ENCODE measurements around the gene PSG7. TPM values are rescaled to one million over a fixed set of nuclear protein-coding genes. Genes with fewer than 3 reads are reported as not detected.
"Not testable (repeated sequence)": the region's sequence is repeated elsewhere in the genome, so short reads cannot be mapped to it uniquely, and the experiment has no call there.

Gene PSG7
- not detected for polyA plus RNA-seq (2012; ENCODE audit: insufficient read depth, insufficient read length)

DNA sequence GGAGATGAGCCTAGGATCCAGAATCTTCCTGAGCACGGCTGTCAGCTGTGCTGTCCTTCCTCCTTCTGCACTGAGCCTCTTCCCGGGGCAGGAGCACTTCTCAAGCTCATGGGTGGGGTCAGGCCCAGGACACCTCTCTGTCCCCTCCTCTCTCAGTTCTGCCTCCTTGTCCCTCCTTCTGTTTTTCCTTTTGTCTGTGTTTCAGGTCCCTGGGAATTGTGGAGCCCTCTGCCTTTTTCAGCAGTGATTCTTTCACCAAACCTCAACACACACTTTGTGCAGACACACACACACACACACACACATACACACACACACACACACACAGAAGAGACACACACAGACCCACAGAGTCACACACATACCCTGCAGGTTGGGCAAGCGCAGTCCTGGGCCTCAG lies at the start of gene PSG7:
Gene PSG7, minus strand, starts transcription at position 101 of the 400 bp plus-strand sequence. CDS start 131 bp downstream, outside the sequence.
- H3K4me3 ChIP-seq (ENCODE audit: low read length); DNase-seq (ENCODE audit: low read depth, low spot score): not testable (repeated sequence)

DNA sequence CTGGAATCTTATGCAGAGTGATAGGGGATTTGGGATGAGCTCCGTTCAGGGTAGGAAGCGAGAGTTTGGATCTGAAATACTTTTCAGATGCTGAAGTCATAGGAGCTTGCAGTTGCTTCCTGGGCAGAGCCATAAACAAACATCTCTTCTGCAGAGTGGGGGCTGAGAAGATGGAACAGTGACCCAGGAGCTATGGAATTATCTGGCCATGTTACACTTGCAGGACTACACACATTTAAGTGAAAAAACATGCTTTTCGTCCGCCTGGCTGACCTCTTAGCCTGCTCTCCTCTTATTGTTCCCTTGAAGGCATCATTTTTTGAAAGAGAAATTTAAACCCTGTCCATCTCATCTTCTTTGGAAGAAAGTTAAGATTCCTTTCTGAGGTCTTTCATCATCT lies 48.6 kb upstream of the PSG7 start:
- DNase-seq (ENCODE audit: low read depth, low spot score): no peak
- H3K4me3 ChIP-seq (ENCODE audit: low read length): no peak overlapping the region

DNA sequence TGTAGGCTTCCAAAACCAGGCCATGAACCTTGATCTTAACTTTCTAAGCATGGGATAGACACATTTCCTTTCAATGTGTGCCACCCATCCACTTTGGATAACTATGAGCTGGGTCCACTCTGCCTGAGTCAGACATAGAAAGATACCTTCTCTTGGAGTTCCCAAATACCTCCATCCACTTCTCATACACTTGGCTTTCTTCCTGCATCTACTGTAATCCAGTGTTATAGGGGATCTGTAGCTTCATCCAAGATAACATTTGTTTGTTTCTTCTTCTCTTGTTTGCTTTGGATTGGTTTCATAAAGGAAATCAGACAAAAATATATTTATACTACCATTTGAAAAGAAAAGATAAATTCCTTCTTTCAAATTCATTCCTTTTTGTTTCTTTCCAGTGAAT lies 45.1 kb upstream of the PSG7 start:
- not testable (repeated sequence) for DNase-seq (ENCODE audit: low read depth, low spot score); H3K4me3 ChIP-seq (ENCODE audit: low read length)

GRCh38 chr19:42971451-42971850 lies 34.4 kb upstream of the PSG7 start:
- not testable (repeated sequence) for DNase-seq (ENCODE audit: low read depth, low spot score); H3K4me3 ChIP-seq (ENCODE audit: low read length)

DNA sequence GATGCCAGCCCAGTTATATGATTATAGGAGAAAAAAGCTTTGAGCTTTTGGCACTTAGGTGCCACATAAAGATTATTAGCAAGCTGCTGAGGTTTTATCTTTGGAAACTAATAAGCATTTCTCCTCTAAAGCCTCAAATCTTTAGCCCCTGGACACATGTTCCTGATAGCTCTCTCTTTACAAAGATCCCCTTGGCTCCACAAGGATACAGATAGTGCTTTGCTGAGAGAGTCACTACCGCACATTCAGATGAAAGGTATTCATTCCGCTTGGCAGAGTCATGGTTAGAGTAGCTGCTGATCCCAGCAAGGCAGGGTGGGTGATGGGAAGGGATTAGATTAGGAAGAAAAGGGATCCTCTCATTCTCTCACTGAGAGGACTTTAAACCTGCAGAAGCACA lies 28.2 kb upstream of the PSG7 start:
- H3K4me3 ChIP-seq (ENCODE audit: low read length): no peak overlapping the region
- DNase-seq (ENCODE audit: low read depth, low spot score): no peak

GRCh38 chr19:42961119-42961518 lies 24.1 kb upstream of the PSG7 start:
- no peak overlapping the region for H3K4me3 ChIP-seq (ENCODE audit: low read length)
- no peak for DNase-seq (ENCODE audit: low read depth, low spot score)

DNA sequence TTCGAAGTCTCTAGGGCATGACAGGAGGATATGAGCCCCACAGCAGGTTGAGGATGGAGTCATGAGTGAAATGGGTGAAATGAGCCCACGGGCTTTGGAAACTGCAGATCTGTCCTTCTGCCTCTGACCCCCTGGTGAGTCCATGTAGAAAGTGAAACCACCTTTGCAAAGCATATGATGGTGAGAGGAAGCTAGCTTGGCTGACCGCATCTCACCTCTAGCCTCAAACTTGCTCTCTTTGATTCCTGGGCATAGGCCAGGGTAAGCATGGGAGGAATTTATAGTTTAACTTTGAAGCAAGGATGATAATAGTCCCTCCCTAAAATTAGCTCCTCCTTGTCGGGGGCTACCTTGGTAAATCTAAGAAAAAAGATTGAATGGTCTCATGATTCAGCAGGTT lies 15.1 kb upstream of the PSG7 start:
- not testable (repeated sequence) for H3K4me3 ChIP-seq (ENCODE audit: low read length); DNase-seq (ENCODE audit: low read depth, low spot score)

GRCh38 chr19:42951476-42951875 lies 14.5 kb upstream of the PSG7 start:
- DNase-seq (ENCODE audit: low read depth, low spot score); H3K4me3 ChIP-seq (ENCODE audit: low read length): not testable (repeated sequence)

DNA sequence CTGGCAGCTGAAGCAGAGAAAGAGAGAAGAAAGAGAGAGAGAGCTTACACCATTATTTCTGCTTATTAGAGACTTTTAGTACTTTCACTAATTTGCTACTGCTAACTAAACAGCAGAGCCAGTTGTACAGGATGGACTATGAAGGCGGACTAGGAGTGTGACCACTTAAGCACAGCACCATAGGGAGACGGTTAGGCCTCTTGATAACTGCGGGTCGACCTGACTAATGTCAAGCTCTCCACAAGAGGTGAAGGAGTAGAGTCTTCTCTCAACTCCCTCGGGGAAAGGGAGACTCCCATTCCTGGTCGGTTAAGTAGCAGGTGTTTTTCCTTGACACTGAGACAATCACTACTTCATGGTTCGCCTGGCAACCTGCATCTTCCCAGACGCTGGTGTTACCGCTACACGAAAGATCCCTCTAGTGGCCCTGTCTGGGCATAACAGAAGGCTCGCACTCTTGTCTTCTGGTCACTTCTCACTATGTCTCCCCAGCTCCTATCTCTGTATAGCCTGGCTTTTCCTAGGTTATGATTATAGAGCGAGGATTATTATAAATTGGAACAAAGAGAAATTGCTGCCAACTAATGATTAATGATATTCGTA lies 5.3 kb upstream of the PSG7 start:
- DNase-seq (ENCODE audit: low read depth, low spot score): peak; percentile 7
- no peak overlapping the region for H3K4me3 ChIP-seq (ENCODE audit: low read length)

DNA sequence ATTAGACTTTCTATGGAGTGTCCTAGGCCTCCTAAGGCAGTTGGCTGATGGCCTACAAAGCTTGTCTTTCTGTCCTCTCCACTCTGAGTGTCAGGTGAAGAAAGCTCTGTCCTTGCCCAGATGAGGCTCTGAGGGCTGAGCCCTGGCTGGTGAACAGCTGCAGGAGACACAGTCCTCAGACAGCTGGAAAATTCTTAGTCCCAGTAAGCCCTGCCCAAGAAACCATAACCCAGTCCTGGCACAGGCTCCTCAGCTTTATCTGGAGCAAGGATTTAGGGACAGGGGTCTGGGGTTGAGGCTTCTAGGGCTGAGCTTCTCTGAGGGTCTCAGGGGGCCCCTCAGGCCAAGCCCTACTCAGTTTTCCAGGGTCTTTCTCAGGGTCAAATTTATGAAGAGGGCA lies 2.3 kb downstream of the PSG7 start:
- DNase-seq (ENCODE audit: low read depth, low spot score); H3K4me3 ChIP-seq (ENCODE audit: low read length): not testable (repeated sequence)

DNA sequence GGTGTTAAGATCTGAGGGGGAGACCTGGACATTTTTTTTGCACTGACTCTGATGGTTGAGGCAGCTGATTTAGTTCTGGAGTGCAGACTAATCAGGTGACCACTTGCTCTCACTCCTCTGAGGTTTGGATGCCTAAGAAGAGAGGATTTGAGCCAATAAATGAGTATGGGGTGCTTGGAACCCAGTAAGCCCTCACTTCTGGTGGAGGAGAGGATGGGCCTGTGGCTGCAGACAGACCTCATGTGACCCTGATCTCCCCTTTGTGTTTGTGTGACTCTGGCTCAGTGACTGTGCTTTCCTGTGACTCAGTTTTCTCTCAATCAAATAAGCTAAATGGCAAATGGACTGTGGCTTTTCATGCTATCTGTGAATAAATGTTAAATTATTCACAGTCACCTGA lies 2.8 kb downstream of the PSG7 start:
- not testable (repeated sequence) for DNase-seq (ENCODE audit: low read depth, low spot score); H3K4me3 ChIP-seq (ENCODE audit: low read length)

DNA sequence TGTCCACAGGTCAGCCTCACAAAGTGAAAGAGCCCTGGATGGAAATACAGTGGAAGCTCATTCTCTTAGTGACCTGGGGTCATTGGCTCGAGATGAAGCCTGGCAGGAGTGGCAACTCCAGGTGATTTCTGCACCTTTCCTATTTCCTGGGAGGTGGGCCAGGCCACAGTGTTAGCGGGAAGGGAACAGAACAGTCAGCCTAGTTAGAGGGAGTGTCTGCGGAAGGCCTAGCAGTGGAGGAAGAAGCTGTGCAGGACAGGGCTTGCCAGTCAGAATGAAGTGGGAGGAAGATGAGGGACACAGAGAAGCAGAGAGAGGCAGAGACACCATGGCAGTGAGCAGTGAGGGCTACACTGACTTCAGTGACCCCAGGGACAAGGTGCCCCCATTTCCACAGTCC lies 3.6 kb downstream of the PSG7 start:
- not testable (repeated sequence) for H3K4me3 ChIP-seq (ENCODE audit: low read length); DNase-seq (ENCODE audit: low read depth, low spot score)

DNA sequence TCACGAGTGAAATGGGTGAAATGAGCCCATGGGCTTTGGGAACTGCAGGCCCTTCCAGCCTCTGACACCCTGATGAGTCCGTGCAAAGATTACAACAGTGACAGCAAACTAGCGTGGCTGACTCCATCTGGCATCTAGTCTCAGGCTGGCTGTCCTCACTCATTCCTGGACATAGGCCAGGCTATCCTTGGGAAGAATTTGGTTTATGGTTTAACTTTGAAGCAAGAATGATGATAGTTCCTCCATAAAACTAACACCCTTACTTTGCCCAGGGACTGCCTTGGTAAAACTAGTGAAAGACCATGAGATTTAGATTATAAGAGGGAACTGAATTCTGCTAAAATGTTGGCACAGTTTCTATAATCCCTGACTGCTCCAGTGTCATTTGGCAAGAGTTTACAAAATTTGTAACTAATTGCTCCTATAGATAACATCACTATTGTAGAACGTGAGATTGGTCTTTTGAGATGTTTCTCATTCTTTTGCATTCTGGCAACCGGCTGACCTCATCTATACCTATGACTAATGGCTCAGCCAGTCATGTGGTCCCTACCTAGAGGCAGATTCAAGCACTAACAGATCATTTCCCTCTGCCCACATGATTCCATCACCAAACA lies 4.4 kb downstream of the PSG7 start:
- not testable (repeated sequence) for H3K4me3 ChIP-seq (ENCODE audit: low read length); DNase-seq (ENCODE audit: low read depth, low spot score)

GRCh38 chr19:42930214-42930613 lies 6.8 kb downstream of the PSG7 start:
- not testable (repeated sequence) for DNase-seq (ENCODE audit: low read depth, low spot score); H3K4me3 ChIP-seq (ENCODE audit: low read length)

GRCh38 chr19:42928896-42929295 lies 8.1 kb downstream of the PSG7 start:
- DNase-seq (ENCODE audit: low read depth, low spot score): no peak
- no peak overlapping the region for H3K4me3 ChIP-seq (ENCODE audit: low read length)

- DNase-seq (ENCODE audit: low read depth, low spot score): no peak
- H3K4me3 ChIP-seq (ENCODE audit: low read length): no peak overlapping the region
These were observed 10.2 kb downstream of the PSG7 start for GRCh38 chr19:42926781-42927180.

GRCh38 chr19:42923106-42923505 lies 13.9 kb downstream of the PSG7 start:
- DNase-seq (ENCODE audit: low read depth, low spot score): peak; percentile 24
- not testable (repeated sequence) for H3K4me3 ChIP-seq (ENCODE audit: low read length)

DNA sequence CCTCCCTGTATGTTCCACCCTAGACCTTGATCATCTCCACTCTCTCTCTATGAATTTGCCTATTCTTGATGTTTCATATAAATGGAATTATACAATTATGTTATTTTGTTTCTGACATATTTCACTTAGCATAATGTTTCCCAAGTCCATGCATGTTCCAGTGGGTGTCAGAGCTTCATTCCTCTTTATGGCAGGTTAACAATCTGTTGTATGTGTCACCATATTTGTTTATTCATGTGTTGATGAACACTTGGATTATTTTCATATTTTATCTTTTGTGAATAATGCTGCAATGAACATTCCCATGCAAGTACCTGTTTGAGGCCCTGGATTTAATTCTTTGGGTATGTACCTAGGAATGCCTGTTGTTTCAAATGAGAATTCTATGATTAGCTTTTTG lies 16.0 kb downstream of the PSG7 start:
- not testable (repeated sequence) for DNase-seq (ENCODE audit: low read depth, low spot score); H3K4me3 ChIP-seq (ENCODE audit: low read length)

DNA sequence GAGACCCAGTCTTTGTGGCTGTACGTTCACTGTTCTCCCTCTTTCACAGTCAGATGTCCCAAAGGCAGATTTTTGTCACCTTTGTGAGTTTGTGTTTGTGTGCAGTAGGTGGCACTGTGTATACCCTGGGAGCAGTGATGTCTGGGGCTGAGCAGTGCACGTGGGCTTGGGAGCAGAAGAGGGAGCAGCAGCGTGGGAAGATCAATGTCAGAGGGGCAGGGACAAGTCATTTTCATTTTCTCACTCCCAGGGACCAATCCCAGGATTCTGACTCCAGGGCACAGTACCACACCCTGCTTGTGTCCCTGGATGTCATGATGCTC lies 17.3 kb downstream of the PSG7 start:
- DNase-seq (ENCODE audit: low read depth, low spot score): no peak
- H3K4me3 ChIP-seq (ENCODE audit: low read length): no peak overlapping the region

DNA sequence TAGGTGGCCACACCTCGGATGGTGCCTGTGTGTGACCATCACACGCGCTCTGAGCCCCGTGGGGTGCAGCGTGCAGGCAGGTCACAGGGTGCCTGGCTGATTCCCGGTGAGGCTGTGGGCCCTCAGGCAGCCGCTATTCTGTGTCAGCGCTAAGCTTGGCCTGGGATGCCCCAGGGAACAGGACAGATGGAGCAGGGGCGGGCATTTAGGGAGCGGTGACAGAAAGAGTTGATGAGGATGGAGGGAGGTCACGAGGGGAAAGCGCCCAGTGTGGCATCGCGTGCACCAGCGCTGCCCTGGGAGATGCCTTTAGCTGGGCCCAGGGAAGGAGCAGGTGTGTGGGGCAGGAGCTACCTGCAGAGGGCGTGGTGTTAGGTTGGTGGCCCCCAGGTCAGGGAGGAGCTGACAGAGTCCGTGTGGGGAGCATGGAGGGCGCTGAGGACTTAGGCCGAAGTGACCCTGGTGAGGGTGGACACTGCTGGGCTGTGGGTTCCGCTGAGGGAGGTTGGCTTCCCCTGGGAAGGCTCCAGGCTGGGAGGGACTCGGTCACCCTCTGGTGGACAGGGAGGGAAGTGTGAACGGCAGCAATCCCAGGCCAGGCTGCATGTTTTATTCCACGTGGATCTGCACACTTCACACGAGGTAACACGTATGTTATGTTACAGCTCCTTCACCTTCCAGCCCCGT lies 17.8 kb downstream of the PSG7 start:
- DNase-seq (ENCODE audit: low read depth, low spot score); H3K4me3 ChIP-seq (ENCODE audit: low read length): not testable (repeated sequence)

Measured in Jurkat, Clone E6-1 (cell line).